ENCODE results near the gene DRD3.

DRD3 gene

GRCh38 chr3:114122027-114122709 is 56.7 kb downstream of the DRD3 start:
- TF ChIP-seq POLR2A (IDR thresholded peaks at IDR 0.05; ENCODE audit: low read length) (no peak), GATA1 (IDR thresholded peaks at IDR 0.05; ENCODE audit: low read depth, low read length) (no peak)

GRCh38 chr3:114120211-114120610 is 58.6 kb downstream of the DRD3 start:
- DNase-seq, result no peak
- TF ChIP-seq POLR2A (IDR thresholded peaks at IDR 0.05; ENCODE audit: low read length) (no peak), GATA1 (IDR thresholded peaks at IDR 0.05; ENCODE audit: low read depth, low read length) (no peak)

More at GRCh38 chr3:114122027-114122709, 56.7 kb downstream of the DRD3 start:
- no peak for DNase-seq

- no peak for DNase-seq
- no peak for TF ChIP-seq POLR2A (IDR thresholded peaks at IDR 0.05; ENCODE audit: low read length)
- TF ChIP-seq GATA1 (IDR thresholded peaks at IDR 0.05; ENCODE audit: low read depth, low read length), result no peak
These were observed 59.1 kb downstream of the DRD3 start for GRCh38 chr3:114119776-114120175.

GRCh38 chr3:114115143-114115542 is 63.7 kb downstream of the DRD3 start:
- DNase-seq, result no peak
- TF ChIP-seq POLR2A (IDR thresholded peaks at IDR 0.05; ENCODE audit: low read length), result no peak
- no peak for TF ChIP-seq GATA1 (IDR thresholded peaks at IDR 0.05; ENCODE audit: low read depth, low read length)

- no peak for DNase-seq
- TF ChIP-seq GATA1 (IDR thresholded peaks at IDR 0.05; ENCODE audit: low read depth, low read length), result no peak
These were observed 64.1 kb downstream of the DRD3 start for GRCh38 chr3:114114719-114115118.

GRCh38 chr3:114112696-114113095 is 66.2 kb downstream of the DRD3 start:
- DNase-seq, result no peak
- no peak for TF ChIP-seq GATA1 (IDR thresholded peaks at IDR 0.05; ENCODE audit: low read depth, low read length)
- no peak for TF ChIP-seq POLR2A (IDR thresholded peaks at IDR 0.05; ENCODE audit: low read length)

- no peak for TF ChIP-seq POLR2A (IDR thresholded peaks at IDR 0.05; ENCODE audit: low read length)
- TF ChIP-seq GATA1 (IDR thresholded peaks at IDR 0.05; ENCODE audit: low read depth, low read length), result no peak
- DNase-seq, result no peak
These were observed 67.6 kb downstream of the DRD3 start for GRCh38 chr3:114111060-114111770.

- TF ChIP-seq GATA1 (IDR thresholded peaks at IDR 0.05; ENCODE audit: low read depth, low read length) (no peak), POLR2A (IDR thresholded peaks at IDR 0.05; ENCODE audit: low read length) (no peak)
- no peak for DNase-seq
These were observed 68.4 kb downstream of the DRD3 start for GRCh38 chr3:114110439-114110838.

GRCh38 chr3:114108137-114108536 is 70.7 kb downstream of the DRD3 start:
- TF ChIP-seq POLR2A (IDR thresholded peaks at IDR 0.05; ENCODE audit: low read length), result no peak
- no peak for TF ChIP-seq GATA1 (IDR thresholded peaks at IDR 0.05; ENCODE audit: low read depth, low read length)
- DNase-seq, result no peak

- TF ChIP-seq POLR2A (IDR thresholded peaks at IDR 0.05; ENCODE audit: low read length), result no peak
- TF ChIP-seq GATA1 (IDR thresholded peaks at IDR 0.05; ENCODE audit: low read depth, low read length), result no peak
- no peak for DNase-seq
These were observed 74.4 kb downstream of the DRD3 start for GRCh38 chr3:114104414-114104813.

GRCh38 chr3:114103858-114104257 is 75.0 kb downstream of the DRD3 start:
- TF ChIP-seq POLR2A (IDR thresholded peaks at IDR 0.05; ENCODE audit: low read length) (no peak), GATA1 (IDR thresholded peaks at IDR 0.05; ENCODE audit: low read depth, low read length) (no peak)
- no peak for DNase-seq

GRCh38 chr3:114103181-114103580 is 75.7 kb downstream of the DRD3 start:
- TF ChIP-seq POLR2A (IDR thresholded peaks at IDR 0.05; ENCODE audit: low read length) (no peak), GATA1 (IDR thresholded peaks at IDR 0.05; ENCODE audit: low read depth, low read length) (no peak)
- no peak for DNase-seq

GRCh38 chr3:114101101-114101500 is 77.8 kb downstream of the DRD3 start:
- DNase-seq, result no peak
- TF ChIP-seq POLR2A (IDR thresholded peaks at IDR 0.05; ENCODE audit: low read length), result no peak
- no peak for TF ChIP-seq GATA1 (IDR thresholded peaks at IDR 0.05; ENCODE audit: low read depth, low read length)

GRCh38 chr3:114095796-114096195 is 83.1 kb downstream of the DRD3 start:
- no peak for DNase-seq
- no peak for TF ChIP-seq POLR2A (IDR thresholded peaks at IDR 0.05; ENCODE audit: low read length)
- TF ChIP-seq GATA1 (IDR thresholded peaks at IDR 0.05; ENCODE audit: low read depth, low read length), result no peak

- peak in 1 of 2 experiments; percentile 27 for DNase-seq
- no peak for TF ChIP-seq POLR2A (IDR thresholded peaks at IDR 0.05; ENCODE audit: low read length)
- no peak for TF ChIP-seq GATA1 (IDR thresholded peaks at IDR 0.05; ENCODE audit: low read depth, low read length)
These were observed 85.3 kb downstream of the DRD3 start for GRCh38 chr3:114093596-114093995.
